BE2C (cell line): ENCODE data around the gene MGAT4A.

Experiments
- DNase-seq: peaks from one replicate; pipeline ENCODE4 v3.0.0-alpha.2; 2020
- H3K27me3 ChIP-seq: fragments of 250-450 bp; sonication (Bioruptor Pico); 2 replicates; pipeline ENCODE4 v1.5.1; 2020; ENCODE audit warnings: mild to moderate bottlenecking
- H3K36me3 ChIP-seq: fragments of 250-450 bp; sonication (Bioruptor Pico); 2 replicates; pipeline ENCODE4 v1.5.1; 2020; ENCODE audit warnings: mild to moderate bottlenecking
- H3K4me1 ChIP-seq: fragments of 250-450 bp; sonication (Bioruptor Pico); 2 replicates; pipeline ENCODE4 v1.5.1; 2020
- H3K4me3 ChIP-seq: 2 replicates; pipeline ENCODE4 v1.5.1; 2011; ENCODE audit warnings: low read depth, low read length
- H3K9me3 ChIP-seq: fragments of 250-450 bp; sonication (Bioruptor Pico); 2 replicates; pipeline ENCODE4 v1.5.1; 2020
- TF ChIP-seq, protein P1 (sequence below): IDR thresholded peaks from 2 replicates; pipeline ENCODE4 v1.5.1; 2012; ENCODE audit warnings: mild to moderate bottlenecking, low read depth, low read length

Gene MGAT4A

DNA sequence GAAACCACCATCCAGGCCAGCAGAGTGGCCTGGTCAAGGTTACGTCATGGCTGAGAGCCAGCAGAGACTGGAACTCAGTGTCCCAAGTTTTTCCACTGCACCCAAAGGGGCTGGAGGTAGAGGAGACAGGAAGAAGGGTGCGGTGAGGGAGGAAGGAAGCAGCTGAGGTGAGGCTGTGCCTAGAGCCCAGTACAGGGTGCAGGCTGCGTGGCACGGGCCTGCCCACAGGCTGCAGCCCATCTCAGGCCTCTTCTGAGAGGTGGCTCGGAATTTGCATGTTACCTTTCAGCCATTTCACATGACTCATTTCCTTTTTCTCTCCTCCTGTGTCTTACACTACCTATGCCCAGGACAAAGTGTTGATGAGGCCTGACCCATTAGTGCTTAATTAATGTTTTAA is 13.7 kb upstream of the MGAT4A start:
- Histone ChIP-seq H3K4me3 (no peak overlapping the region), H3K9me3 (no peaks in the 10 kb centered on the region), H3K36me3 (no peaks in the 10 kb centered on the region), H3K4me1 (no peaks in the 10 kb centered on the region), H3K27me3 (no peaks in the 10 kb centered on the region)
- no peak for DNase-seq
- TF ChIP-seq, protein P1, sequence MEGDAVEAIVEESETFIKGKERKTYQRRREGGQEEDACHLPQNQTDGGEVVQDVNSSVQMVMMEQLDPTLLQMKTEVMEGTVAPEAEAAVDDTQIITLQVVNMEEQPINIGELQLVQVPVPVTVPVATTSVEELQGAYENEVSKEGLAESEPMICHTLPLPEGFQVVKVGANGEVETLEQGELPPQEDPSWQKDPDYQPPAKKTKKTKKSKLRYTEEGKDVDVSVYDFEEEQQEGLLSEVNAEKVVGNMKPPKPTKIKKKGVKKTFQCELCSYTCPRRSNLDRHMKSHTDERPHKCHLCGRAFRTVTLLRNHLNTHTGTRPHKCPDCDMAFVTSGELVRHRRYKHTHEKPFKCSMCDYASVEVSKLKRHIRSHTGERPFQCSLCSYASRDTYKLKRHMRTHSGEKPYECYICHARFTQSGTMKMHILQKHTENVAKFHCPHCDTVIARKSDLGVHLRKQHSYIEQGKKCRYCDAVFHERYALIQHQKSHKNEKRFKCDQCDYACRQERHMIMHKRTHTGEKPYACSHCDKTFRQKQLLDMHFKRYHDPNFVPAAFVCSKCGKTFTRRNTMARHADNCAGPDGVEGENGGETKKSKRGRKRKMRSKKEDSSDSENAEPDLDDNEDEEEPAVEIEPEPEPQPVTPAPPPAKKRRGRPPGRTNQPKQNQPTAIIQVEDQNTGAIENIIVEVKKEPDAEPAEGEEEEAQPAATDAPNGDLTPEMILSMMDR, result no peak

DNA sequence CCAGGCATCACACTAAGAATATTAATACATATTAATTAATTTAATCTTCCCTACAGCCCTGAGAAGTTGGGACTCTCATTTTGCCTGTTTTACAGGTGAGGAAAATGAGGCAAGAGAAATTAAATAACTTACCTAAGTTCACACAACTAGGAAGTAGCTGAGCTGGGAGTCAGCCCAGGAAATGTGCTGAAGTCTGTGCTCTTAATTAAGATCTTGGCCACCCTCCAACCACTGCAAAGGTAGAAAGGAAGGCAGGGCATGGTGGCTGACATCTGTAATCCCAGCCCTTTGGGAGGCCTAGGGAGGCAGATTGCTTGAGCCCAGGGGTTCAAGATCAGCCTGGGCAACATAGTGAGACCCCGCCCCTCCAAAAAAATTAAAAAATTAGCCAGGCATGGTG is 12.9 kb upstream of the MGAT4A start:
- TF ChIP-seq, protein P1, result no peak
- no peaks in the 10 kb centered on the region for H3K36me3 ChIP-seq
- H3K9me3 ChIP-seq, result no peaks in the 10 kb centered on the region
- no peak for DNase-seq
- H3K4me3 ChIP-seq, result no peak overlapping the region
- no peaks in the 10 kb centered on the region for H3K27me3 ChIP-seq
- H3K4me1 ChIP-seq, result no peaks in the 10 kb centered on the region

DNA sequence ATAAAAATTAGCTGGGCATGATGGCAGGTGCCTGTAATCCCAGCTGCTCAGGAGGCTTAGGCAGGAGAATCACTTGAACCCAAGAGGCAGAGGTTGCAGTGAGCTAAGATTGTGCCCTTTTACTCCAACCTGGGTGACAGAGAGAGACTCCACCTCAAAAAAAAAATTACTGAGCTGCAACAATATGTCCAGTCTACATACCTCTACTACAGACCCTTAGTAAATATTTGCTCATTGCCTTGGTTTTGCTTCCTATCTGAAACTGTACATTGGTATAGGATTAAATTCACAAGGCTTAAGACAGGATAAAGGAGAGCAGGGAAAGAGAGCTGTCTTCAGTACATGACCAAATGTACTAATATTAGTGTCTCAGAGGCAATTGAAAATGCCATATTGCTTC is 8.1 kb upstream of the MGAT4A start:
- no peaks in the 10 kb centered on the region for H3K36me3 ChIP-seq
- no peaks in the 10 kb centered on the region for H3K27me3 ChIP-seq
- TF ChIP-seq, protein P1, result no peak
- H3K4me3 ChIP-seq, result no peak overlapping the region
- H3K4me1 ChIP-seq, result no peaks in the 10 kb centered on the region
- H3K9me3 ChIP-seq, result no peaks in the 10 kb centered on the region
- DNase-seq, result no peak

DNA sequence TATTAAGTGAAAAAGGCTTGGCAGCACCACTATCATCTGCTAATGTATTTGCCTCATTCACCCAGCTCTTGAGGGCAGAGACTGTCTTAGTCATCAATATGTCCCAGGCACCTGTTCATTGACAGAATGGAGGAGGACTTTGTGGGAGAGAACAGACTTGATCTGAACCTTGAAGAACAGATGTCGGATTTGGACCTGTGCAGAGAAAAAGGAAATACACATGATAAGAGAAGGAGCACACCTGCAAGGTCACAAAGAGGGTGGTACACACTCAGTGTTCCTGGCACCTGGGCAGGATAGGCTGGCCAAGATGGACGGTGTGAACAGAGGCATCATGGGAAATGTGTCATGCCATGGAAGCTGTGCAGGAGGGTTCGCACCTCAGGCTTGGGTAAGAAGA is 7.4 kb upstream of the MGAT4A start:
- no peaks in the 10 kb centered on the region for H3K4me1 ChIP-seq
- H3K36me3 ChIP-seq, result no peaks in the 10 kb centered on the region
- no peak overlapping the region for H3K4me3 ChIP-seq
- no peaks in the 10 kb centered on the region for H3K9me3 ChIP-seq
- DNase-seq, result no peak
- no peaks in the 10 kb centered on the region for H3K27me3 ChIP-seq
- TF ChIP-seq, protein P1, result no peak

DNA sequence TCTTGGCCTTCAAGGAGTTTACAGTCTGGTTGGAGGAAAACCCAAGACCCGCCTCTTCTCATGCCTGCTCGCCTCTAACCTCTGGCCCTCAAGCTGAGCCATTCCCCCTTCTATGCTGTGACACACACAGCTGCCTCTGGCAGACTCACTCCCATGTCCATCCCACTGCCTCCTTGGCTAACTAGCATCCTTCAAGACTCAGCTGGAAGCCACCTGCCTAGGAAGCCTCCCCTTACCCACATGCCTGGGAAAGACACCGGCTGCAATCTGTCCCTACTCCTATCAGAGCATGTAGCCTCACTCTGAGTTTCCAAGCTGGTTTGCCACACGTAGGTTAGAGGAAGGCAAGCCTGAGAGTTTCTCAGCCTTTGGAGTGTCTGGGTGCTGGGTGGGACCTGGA is 6.9 kb upstream of the MGAT4A start:
- no peaks in the 10 kb centered on the region for H3K9me3 ChIP-seq
- TF ChIP-seq, protein P1, result no peak
- H3K27me3 ChIP-seq, result no peaks in the 10 kb centered on the region
- H3K4me1 ChIP-seq, result no peaks in the 10 kb centered on the region
- no peaks in the 10 kb centered on the region for H3K36me3 ChIP-seq
- no peak overlapping the region for H3K4me3 ChIP-seq
- DNase-seq, result no peak

DNA sequence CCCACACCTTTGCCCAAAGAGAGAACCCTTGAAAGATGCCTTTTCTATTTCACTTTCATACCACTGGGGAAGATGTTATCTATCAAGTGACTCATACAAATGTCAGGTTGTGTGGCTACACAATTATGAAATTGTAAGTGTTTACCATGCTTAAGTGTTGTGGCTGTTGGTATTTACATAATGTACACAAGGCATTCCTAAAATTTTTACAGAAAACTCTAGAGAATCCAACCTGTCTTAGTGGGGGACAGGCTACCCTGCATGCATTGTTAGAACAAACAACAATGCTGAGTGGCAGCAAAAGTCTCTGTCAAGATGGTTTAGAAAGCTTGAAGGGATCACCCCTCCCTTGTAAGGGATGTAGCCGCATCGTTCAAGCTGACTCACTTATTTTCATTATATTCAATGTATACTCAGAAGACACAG is 5.5 kb upstream of the MGAT4A start:
- Histone ChIP-seq H3K36me3 (no peaks in the 10 kb centered on the region), H3K4me3 (no peak overlapping the region), H3K27me3 (peaks cover 5% of the 10 kb centered on the region), H3K4me1 (no peaks in the 10 kb centered on the region), H3K9me3 (no peaks in the 10 kb centered on the region)
- no peak for DNase-seq
- TF ChIP-seq, protein P1, result no peak
